MCF 10A (cell line): ENCODE results near the gene DPP6. TPM values are rescaled to one million over a fixed set of nuclear protein-coding genes. Genes with fewer than 3 reads are reported as not detected.
"Not testable (repeated sequence)": the region's sequence is repeated elsewhere in the genome, so short reads cannot be mapped to it uniquely, and the experiment has no call there.

Experiments used
- BruUV-seq: library from RNA; stranded (reverse); fragments of 400-500 nt; replicated peaks from 2 replicates; lab custom pipeline; 2021; lab: Mats Ljungman, UMichigan
- CTCF ChIA-PET: fragments of 300-600 bp; sonication (Branson Sonifier 250); formaldehyde crosslinking; extraction: SDS; loops from one replicate; lab custom pipeline; 2021; ENCODE audit warnings: antibody characterized with exemption, inconsistent platforms; lab: Yijun Ruan, JAX
- POLR2A ChIA-PET: fragments of 300-600, 350-650 bp; sonication (Branson Sonifier 250); formaldehyde crosslinking; extraction: SDS; loops from one replicate; lab custom pipeline; 2020; ENCODE audit warnings: antibody characterized with exemption, inconsistent platforms; lab: Yijun Ruan, JAX
- DNase-seq: peaks from one replicate; pipeline ENCODE4 v3.0.0-alpha.2; 2018; ENCODE audit not compliant: unreplicated experiment
- H3K27ac Mint-ChIP-seq: one replicate; pipeline ENCODE4 v1.8.0; 2022; ENCODE audit warnings: mild to moderate bottlenecking, low read depth, mixed read lengths; ENCODE audit not compliant: unreplicated experiment
- H3K27me3 Mint-ChIP-seq: one replicate; pipeline ENCODE4 v1.8.0; 2022; ENCODE audit warnings: mixed read lengths; ENCODE audit not compliant: insufficient read depth, unreplicated experiment
- H3K36me3 Mint-ChIP-seq: one replicate; pipeline ENCODE4 v1.8.0; 2022; ENCODE audit warnings: mild to moderate bottlenecking, moderate library complexity, mixed read lengths; ENCODE audit not compliant: insufficient read depth, unreplicated experiment
- H3K4me1 Mint-ChIP-seq: one replicate; pipeline ENCODE4 v1.8.0; 2022; ENCODE audit warnings: mixed read lengths; ENCODE audit not compliant: insufficient read depth, unreplicated experiment
- H3K4me3 Mint-ChIP-seq: one replicate; pipeline ENCODE4 v1.8.0; 2022; ENCODE audit warnings: mild to moderate bottlenecking, moderate library complexity, mixed read lengths; ENCODE audit not compliant: unreplicated experiment
- H3K9me3 Mint-ChIP-seq: one replicate; pipeline ENCODE4 v1.8.0; 2022; ENCODE audit warnings: mixed read lengths; ENCODE audit not compliant: unreplicated experiment
- CTCF ChIP-seq: fragments of 200-600 bp; IDR thresholded peaks from one replicate; pipeline ENCODE4 v1.8.0; 2022; ENCODE audit warnings: antibody characterized with exemption, mild to moderate bottlenecking; ENCODE audit not compliant: unreplicated experiment
- intact Hi-C: fragments of 100-400 bp; cut with micrococcal nuclease; formaldehyde crosslinking; loops from 2 replicates; pipeline ENCODE4 v1.14.1; 2022
- total RNA-seq: library from RNA; stranded (reverse); gene quantifications from 2 replicates; pipeline ENCODE4 v1.2.3, GENCODE V29; 2022

Gene DPP6
- total RNA-seq, 1 experiment from 2014 or later = not detected

- no peak for TF ChIP-seq CTCF
- no peak overlapping the region for H3K4me3 Mint-ChIP-seq
- no peak for DNase-seq
- no peaks in the 10 kb centered on the region for H3K27me3 Mint-ChIP-seq
- no peaks in the 10 kb centered on the region for H3K9me3 Mint-ChIP-seq
- CTCF ChIA-PET = interaction anchor here (0.6 to 2.9 kb wide), 4 partner anchors 9 to 774 kb away, joined by 3 to 17 read pairs (median 9); no protein-coding TSS in a partner anchor
- intact Hi-C loops = no loop called here
- H3K4me1 Mint-ChIP-seq = peaks cover 6% of the 10 kb centered on the region
- no peak overlapping the region for H3K27ac Mint-ChIP-seq
- no TSS peak for BruUV-seq
- H3K36me3 Mint-ChIP-seq = peaks cover 4% of the 10 kb centered on the region
- POLR2A ChIA-PET = no interaction called here
Measured at GRCh38 chr7:154918741-154919140, 866.5 kb downstream of the DPP6 start.

- no peak for TF ChIP-seq CTCF
- no TSS peak for BruUV-seq
- Mint-ChIP-seq H3K27me3 (no peaks in the 10 kb centered on the region), H3K9me3 (no peaks in the 10 kb centered on the region), H3K4me1 (peaks cover 6% of the 10 kb centered on the region), H3K4me3 (no peak overlapping the region), H3K36me3 (no peaks in the 10 kb centered on the region), H3K27ac (no peak overlapping the region)
- DNase-seq = peak; percentile 3
- ChIA-PET CTCF (interaction anchor here (0.6 to 2.9 kb wide), 7 partner anchors 8 to 773 kb away, joined by 3 to 17 read pairs (median 4); no protein-coding TSS in a partner anchor), POLR2A (no interaction called here)
- intact Hi-C loops = loop anchor here (10.0 kb wide), 1 partner anchor 815 kb away; no protein-coding TSS in a partner anchor
Measured at GRCh38 chr7:154919344-154920225, 867.4 kb downstream of the DPP6 start.

GRCh38 chr7:154922472-154922871 lies 870.3 kb downstream of the DPP6 start:
- H3K4me1 Mint-ChIP-seq, DNase-seq, H3K9me3 Mint-ChIP-seq, H3K27me3 Mint-ChIP-seq, H3K4me3 Mint-ChIP-seq, H3K27ac Mint-ChIP-seq, BruUV-seq, POLR2A ChIA-PET, H3K36me3 Mint-ChIP-seq: not testable (repeated sequence)
- CTCF ChIA-PET = interaction anchor here (2.9 kb wide), 1 partner anchor 9 kb away, joined by 37 read pairs; no protein-coding TSS in a partner anchor
- intact Hi-C loops = loop anchor here (10.0 kb wide), 1 partner anchor 812 kb away; no protein-coding TSS in a partner anchor

- H3K4me1 Mint-ChIP-seq = peaks cover 5% of the 10 kb centered on the region
- POLR2A ChIA-PET = interaction anchor here (0.6 to 3.1 kb wide), 17 partner anchors 14 to 806 kb away, joined by 3 to 14 read pairs (median 3); partner anchors contain the start of gene INSIG1
- DNase-seq = peak; percentile 86
- BruUV-seq = no TSS peak
- no peaks in the 10 kb centered on the region for H3K9me3 Mint-ChIP-seq
- H3K27me3 Mint-ChIP-seq = no peaks in the 10 kb centered on the region
- CTCF ChIA-PET = interaction anchor here (0.5 to 3.6 kb wide), 56 partner anchors 9 to 1611 kb away, joined by 3 to 65 read pairs (median 4); no protein-coding TSS in a partner anchor
- H3K4me3 Mint-ChIP-seq = peak overlapping the region; percentile 97
- peak overlapping the region; percentile 93 for H3K27ac Mint-ChIP-seq
- TF ChIP-seq CTCF = peak; percentile 74
- intact Hi-C loops = loop anchor here (1.0 to 10.0 kb wide), 8 partner anchors 75 to 840 kb away; partner anchors contain the start of genes INSIG1 and PAXIP1
- no peaks in the 10 kb centered on the region for H3K36me3 Mint-ChIP-seq
Measured at GRCh38 chr7:154927624-154928125, 875.5 kb downstream of the DPP6 start.
